Cerebellar nuclear complex (tissue), 1 donor: ENCODE measurements around the gene PLIN1.

ENCODE experiments used
- DNase-seq, 2 experiments: peaks; one replicate each; lab custom pipeline; 2025; lab: John Stamatoyannopoulos, UW

The PLIN1 gene

GRCh38 chr15:89654301-89654761 lies 24.8 kb downstream of the PLIN1 start:
- no peak for DNase-seq

DNA sequence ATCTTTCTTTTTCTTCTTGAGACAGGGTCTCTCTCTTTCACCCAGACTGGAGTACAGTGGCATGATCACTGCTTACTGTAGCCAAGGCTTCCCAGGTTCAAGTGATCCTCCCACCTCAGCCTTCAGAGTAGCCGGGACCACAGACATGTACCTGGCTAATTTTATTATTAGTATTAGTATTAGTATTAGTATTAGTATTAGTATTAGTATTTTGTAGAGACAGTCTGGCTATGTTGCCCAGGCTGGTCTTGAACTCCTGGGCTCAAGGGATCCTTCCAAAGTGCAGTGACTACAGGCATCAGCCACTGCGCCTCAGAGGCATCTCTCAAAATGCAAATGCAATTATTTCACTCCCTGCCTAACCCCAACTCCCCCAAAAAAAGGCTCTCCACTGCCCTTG lies 25.6 kb downstream of the PLIN1 start:
- no peak for DNase-seq

- DNase-seq, result no peak
Observed at GRCh38 chr15:89652666-89653065, 26.5 kb downstream of the PLIN1 start.

DNA sequence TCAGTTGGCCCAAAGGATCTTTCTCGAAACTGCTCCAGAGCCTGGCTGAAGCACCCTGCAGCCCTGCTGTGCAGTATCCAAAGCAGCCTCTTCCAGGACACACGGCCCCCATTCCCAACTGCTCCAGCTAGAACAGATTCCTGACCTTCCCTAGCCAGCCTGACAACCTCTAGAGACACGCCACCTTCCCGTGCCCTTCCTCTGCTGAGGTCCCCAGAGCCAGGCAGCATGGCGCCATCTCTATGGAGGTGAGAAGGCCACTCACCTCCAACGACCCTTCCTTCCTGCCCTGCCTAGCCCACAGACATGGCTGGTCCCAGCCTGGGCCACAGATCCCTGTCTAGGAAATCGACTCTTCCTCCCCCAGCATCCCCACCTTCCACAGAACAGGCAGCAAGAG lies 27.0 kb downstream of the PLIN1 start:
- DNase-seq, result no peak

DNA sequence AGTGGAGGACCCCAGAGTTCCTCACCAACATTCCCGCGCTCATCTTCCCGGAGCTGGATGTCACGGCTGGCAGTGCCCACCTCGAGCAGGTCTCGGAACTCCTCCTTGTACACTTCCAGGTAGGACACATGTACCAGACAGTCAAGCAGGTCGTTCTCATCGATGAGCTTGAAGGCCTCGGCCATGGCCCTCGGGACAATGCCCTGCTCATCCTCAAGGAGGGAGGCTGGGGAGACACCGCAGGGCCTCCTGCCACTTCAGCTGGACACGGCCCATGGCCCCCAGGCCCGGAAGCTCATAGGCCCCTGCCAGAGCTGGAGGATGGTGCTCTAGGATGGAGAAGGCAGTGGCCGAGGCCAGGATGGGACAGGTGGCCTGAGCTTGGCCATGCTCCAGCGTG lies 29.5 kb downstream of the PLIN1 start:
- DNase-seq, result no peak

GRCh38 chr15:89649013-89649625 lies 30.0 kb downstream of the PLIN1 start:
- DNase-seq, result no peak

- DNase-seq, result no peak
Observed at GRCh38 chr15:89648106-89649012, 30.8 kb downstream of the PLIN1 start.

DNA sequence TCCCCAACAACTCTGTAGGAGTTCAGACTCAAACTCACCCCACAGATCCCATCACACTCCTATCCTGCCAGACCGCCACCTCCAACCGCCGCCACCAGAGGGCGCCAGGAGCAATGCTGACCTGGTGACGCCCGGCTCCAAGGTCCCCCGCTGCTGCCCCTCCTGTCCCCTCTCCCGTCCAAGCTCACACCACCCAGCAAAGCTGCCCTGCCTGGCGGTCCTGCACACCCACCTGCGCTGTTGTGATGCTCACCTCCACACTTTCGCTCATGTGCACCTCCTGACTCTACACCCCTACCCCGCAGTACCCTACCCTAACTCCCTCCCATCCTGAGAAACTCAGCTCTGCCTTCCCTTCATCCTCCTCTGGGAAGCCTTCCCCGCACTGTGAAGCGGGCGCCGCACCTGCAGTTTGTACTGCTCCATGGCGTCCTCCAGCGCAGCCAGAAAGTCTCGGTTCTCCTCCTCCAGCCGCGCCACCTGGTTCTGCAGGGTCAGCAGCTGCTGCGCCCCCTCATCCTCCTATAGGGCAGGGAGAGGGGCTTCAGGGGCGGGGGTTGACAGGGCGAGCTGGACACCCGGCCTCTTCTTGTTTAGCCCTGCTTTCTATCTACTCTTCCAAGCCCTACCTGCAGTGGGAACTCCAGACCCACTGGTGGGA lies 31.8 kb downstream of the PLIN1 start:
- no peak for DNase-seq

DNA sequence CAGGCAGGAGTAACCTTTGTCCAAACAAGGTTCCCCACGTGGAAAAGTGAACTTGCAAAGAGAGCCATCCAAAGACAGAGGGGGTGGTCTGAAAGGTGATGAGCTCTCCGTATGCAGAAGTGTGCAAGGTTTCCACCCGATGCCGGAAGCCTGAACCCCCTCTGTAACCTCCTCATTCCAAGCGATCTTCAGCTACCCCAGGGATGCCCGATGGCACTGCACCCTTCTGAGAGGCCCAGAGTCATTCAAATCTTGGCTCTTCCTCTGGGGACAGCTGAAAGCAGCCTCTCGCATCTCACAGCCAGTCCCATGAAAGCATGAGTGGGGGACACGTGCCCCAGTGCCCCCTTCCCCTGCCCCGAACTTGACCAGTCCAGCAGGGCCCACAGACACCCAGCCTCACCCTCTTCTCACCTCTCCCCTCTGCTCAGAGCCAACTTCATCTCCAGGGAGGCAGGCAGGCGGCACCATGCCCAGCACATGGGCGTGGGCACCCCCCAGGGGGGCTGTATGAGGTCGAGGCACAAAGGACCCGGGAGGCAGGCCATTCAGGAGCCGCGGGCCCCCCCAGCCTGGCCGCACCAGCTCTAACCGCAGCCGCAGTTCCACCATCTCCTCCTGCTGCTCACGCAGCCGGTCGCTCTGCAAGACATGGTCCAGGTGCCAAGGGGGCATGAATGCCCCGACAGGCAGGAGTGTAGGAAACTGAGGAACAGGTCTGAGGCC lies 32.6 kb downstream of the PLIN1 start:
- no peak for DNase-seq

GRCh38 chr15:89645680-89646079 lies 33.5 kb downstream of the PLIN1 start:
- no peak for DNase-seq

- DNase-seq, result no peak
Observed at GRCh38 chr15:89642106-89642505, 37.1 kb downstream of the PLIN1 start.

GRCh38 chr15:89641053-89641452 lies 38.1 kb downstream of the PLIN1 start:
- no peak for DNase-seq

- no peak for DNase-seq
Observed at GRCh38 chr15:89640245-89640644, 38.9 kb downstream of the PLIN1 start.

GRCh38 chr15:89633585-89633984 lies 45.6 kb downstream of the PLIN1 start:
- no peak for DNase-seq

- DNase-seq, result no peak
Observed at GRCh38 chr15:89632563-89633430, 46.4 kb downstream of the PLIN1 start.

- DNase-seq, result no peak
Observed at GRCh38 chr15:89631902-89632264, 47.3 kb downstream of the PLIN1 start.

DNA sequence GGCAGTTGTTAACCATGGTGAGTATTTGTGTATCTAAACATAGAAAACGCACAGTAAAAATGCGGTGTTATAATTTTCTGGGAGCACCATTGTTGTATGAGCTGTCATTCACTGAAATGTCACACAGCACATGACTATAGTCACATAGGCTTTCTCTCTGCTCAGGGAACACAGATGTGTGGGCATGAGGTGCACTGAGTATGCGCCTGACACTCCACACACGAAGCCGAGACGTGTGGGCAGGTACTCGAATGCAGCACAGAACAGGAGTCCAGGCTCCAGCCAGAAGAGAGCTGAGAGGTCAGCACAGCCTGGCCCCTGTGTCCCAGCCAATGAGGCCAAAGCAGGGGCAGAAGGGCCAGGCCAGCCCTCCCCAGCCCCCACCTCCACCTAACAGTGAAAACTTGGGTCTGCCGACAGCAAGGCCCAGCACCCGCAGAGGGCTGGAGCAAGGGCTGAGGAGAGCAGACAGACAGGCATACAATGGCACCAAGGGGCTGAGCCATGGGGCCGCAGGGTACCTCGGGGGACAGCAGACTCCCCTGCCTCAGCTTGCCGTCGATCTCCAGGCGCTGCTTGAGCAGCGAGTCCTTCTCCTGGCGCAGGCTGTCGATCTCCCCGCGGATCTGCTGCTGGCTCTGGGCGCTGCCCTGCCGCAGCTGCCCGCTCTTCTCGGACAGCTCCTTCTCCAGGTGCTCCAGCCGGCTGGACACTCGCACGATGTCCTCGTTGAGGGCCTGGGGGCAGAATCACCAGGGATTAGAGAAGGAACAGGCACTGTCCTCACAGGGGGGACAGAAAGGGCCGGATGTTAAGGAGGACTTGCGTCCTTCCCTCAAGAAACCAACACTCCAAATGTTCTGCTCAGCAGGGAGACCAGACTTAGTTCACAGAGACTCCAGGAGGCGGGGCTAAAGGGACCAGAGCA lies 47.9 kb downstream of the PLIN1 start:
- DNase-seq, result no peak

GRCh38 chr15:89630260-89630659 lies 48.9 kb downstream of the PLIN1 start:
- no peak for DNase-seq

- DNase-seq, result no peak
Observed at GRCh38 chr15:89629829-89630228, 49.3 kb downstream of the PLIN1 start.
